T-helper 1 cell (primary cell): ENCODE measurements around the gene UNC5A.
"Not testable (repeated sequence)": the region's sequence is repeated elsewhere in the genome, so short reads cannot be mapped to it uniquely, and the experiment has no call there.

Experiments used
- DNase-seq, 5 donors: peaks; one replicate each; pipeline ENCODE4 v3.0.0-alpha.2; 2012 to 2020

The UNC5A gene

GRCh38 chr5:176866707-176867310, 56.5 kb downstream of the UNC5A start:
- DNase-seq, result no peak

GRCh38 chr5:176868126-176868525, 57.8 kb downstream of the UNC5A start:
- no peak for DNase-seq

- no peak for DNase-seq
Observed at GRCh38 chr5:176868731-176869130, 58.4 kb downstream of the UNC5A start.

GRCh38 chr5:176869501-176870109, 59.2 kb downstream of the UNC5A start:
- DNase-seq, result no peak

GRCh38 chr5:176870110-176870591, 59.8 kb downstream of the UNC5A start:
- no peak for DNase-seq

- DNase-seq, result not testable (repeated sequence)
Observed at GRCh38 chr5:176870644-176871043, 60.3 kb downstream of the UNC5A start.

GRCh38 chr5:176872586-176872985, 62.2 kb downstream of the UNC5A start:
- not testable (repeated sequence) for DNase-seq

GRCh38 chr5:176873011-176873410, 62.7 kb downstream of the UNC5A start:
- not testable (repeated sequence) for DNase-seq

GRCh38 chr5:176873541-176874172, 63.3 kb downstream of the UNC5A start:
- no peak for DNase-seq

- DNase-seq, result no peak
Observed at GRCh38 chr5:176874198-176874780, 63.9 kb downstream of the UNC5A start.

- DNase-seq, result no peak
Observed at GRCh38 chr5:176875014-176875550, 64.7 kb downstream of the UNC5A start.

GRCh38 chr5:176875783-176876505, 65.6 kb downstream of the UNC5A start:
- DNase-seq, result no peak

- no peak for DNase-seq
Observed at GRCh38 chr5:176876506-176877431, 66.4 kb downstream of the UNC5A start.

GRCh38 chr5:176877793-176878331, 67.5 kb downstream of the UNC5A start:
- no peak for DNase-seq

- DNase-seq, result no peak
Observed at GRCh38 chr5:176878463-176878862, 68.1 kb downstream of the UNC5A start.

GRCh38 chr5:176878906-176879662, 68.7 kb downstream of the UNC5A start:
- no peak for DNase-seq

- DNase-seq, result no peak
Observed at GRCh38 chr5:176879663-176880361, 69.5 kb downstream of the UNC5A start.

GRCh38 chr5:176880366-176881020, 70.1 kb downstream of the UNC5A start:
- DNase-seq, result no peak

- no peak for DNase-seq
Observed at GRCh38 chr5:176881021-176881749, 70.8 kb downstream of the UNC5A start.
